H1 (cell line): ENCODE results near the gene RUNX1. TPM values are rescaled to one million over a fixed set of nuclear protein-coding genes. Genes with fewer than 3 reads are reported as not detected.

Source experiments
- CTCF ChIA-PET: fragments of 300-600 bp; sonication (Branson Sonifier 250); formaldehyde crosslinking; loops from one replicate; lab custom pipeline; 2021; ENCODE audit not compliant: partially characterized antibody; lab: Charles Lee
- POLR2A ChIA-PET: fragments of 300-600 bp; sonication (Branson Sonifier 250); formaldehyde crosslinking; loops from one replicate; lab custom pipeline; 2021; ENCODE audit warnings: inconsistent platforms; ENCODE audit not compliant: partially characterized antibody; lab: Charles Lee
- DNase-seq, 2 experiments: peaks; one replicate each; pipeline versions ENCODE4 v3.0.0 to v3.0.0-alpha.2; 2010 to 2022; ENCODE audit warnings: low spot score in 2 of 2, low read depth in 1 of 2, mixed read lengths in 1 of 2
- FAIRE-seq: peaks from 2 replicates; lab custom pipeline; 2011; peaks lifted over from hg19 to GRCh38; lab: Jason Lieb, UNC
- H2AFZ ChIP-seq: 2 replicates; pipeline ENCODE4 v1.8.1; 2012; ENCODE audit warnings: low read length, inconsistent platforms
- H2AK5ac ChIP-seq: 2 replicates; pipeline ENCODE4 v1.6.1; 2013; ENCODE audit warnings: low read depth, low read length
- H2BK120ac ChIP-seq: replicated peaks from 2 replicates; pipeline ENCODE3; 2013; ENCODE audit warnings: low read depth, low read length, inconsistent platforms
- H2BK12ac ChIP-seq: 2 replicates; pipeline ENCODE4 v1.6.1; 2013; ENCODE audit warnings: low read depth, low read length
- H2BK15ac ChIP-seq: 2 replicates; pipeline ENCODE4 v1.6.1; 2013; ENCODE audit warnings: low read length
- H2BK20ac ChIP-seq: 2 replicates; pipeline ENCODE4 v1.6.1; 2013; ENCODE audit warnings: low read length
- H2BK5ac ChIP-seq: 2 replicates; pipeline ENCODE4 v1.6.1; 2013; ENCODE audit warnings: low read depth, low read length
- H3K14ac ChIP-seq: 2 replicates; pipeline ENCODE4 v1.6.1; 2013; ENCODE audit warnings: inconsistent platforms; ENCODE audit not compliant: insufficient read length
- H3K18ac ChIP-seq: 2 replicates; pipeline ENCODE4 v1.6.1; 2013; ENCODE audit warnings: low read length; ENCODE audit errors: extremely low read depth
- H3K23ac ChIP-seq: 2 replicates; pipeline ENCODE4 v1.6.1; 2013; ENCODE audit warnings: inconsistent platforms; ENCODE audit not compliant: insufficient read length
- H3K23me2 ChIP-seq: 2 replicates; pipeline ENCODE4 v1.6.1; 2013; ENCODE audit warnings: low read depth, low read length
- H3K27ac ChIP-seq: 2 replicates; pipeline ENCODE4 v1.6.1; 2011; ENCODE audit warnings: low read depth, low read length, inconsistent platforms
- H3K27me3 ChIP-seq, 4 experiments: replicated peaks in 1 of 4; 1 replicate in 1 of 4; 2 replicates in 3 of 4; pipeline versions ENCODE4 v1.6.1 to v1.8.1; 2011 to 2013; ENCODE audit warnings: low read length in 3 of 4, mild to moderate bottlenecking in 3 of 4, inconsistent platforms in 2 of 4, mixed read lengths in 2 of 4, moderate library complexity in 1 of 4; ENCODE audit not compliant: control insufficient read depth in 3 of 4, insufficient read depth in 3 of 4; ENCODE audit errors: extremely low read depth in 1 of 4
- H3K36me3 ChIP-seq, 4 experiments: 2 replicates each; pipeline versions ENCODE4 v1.6.1 to v1.8.1; 2011 to 2013; ENCODE audit warnings: mild to moderate bottlenecking in 4 of 4, low read length in 3 of 4, moderate library complexity in 2 of 4, control low read depth in 1 of 4, inconsistent platforms in 1 of 4; ENCODE audit not compliant: insufficient read depth in 4 of 4, control insufficient read depth in 2 of 4
- H3K4ac ChIP-seq: replicated peaks from 2 replicates; pipeline ENCODE3; 2013; ENCODE audit warnings: low read length, low read depth, mixed read lengths, inconsistent platforms; ENCODE audit not compliant: insufficient read length
- H3K4me1 ChIP-seq, 4 experiments: replicated peaks in 1 of 4; 1 replicate in 1 of 4; 2 replicates in 3 of 4; pipeline versions ENCODE4 v1.6.1 to v1.8.1; 2011 to 2013; ENCODE audit warnings: low read length in 3 of 4, inconsistent platforms in 2 of 4, mixed read lengths in 1 of 4; ENCODE audit not compliant: insufficient read depth in 4 of 4, control insufficient read depth in 3 of 4
- H3K4me2 ChIP-seq, 2 experiments: 2 replicates each; pipeline versions ENCODE4 v1.6.1 to v1.8.1; 2011 to 2013; ENCODE audit warnings: low read depth in 2 of 2, low read length in 2 of 2, control low read depth in 1 of 2, inconsistent platforms in 1 of 2, mild to moderate bottlenecking in 1 of 2; ENCODE audit not compliant: insufficient read depth in 1 of 2
- H3K4me3 ChIP-seq, 4 experiments: fragments of 200-600, 300-600 bp in 1 of 4; sonication (generic), shearing (Covaris generic), sonication (Bioruptor Twin) in 1 of 4; 2 replicates each; pipeline versions ENCODE4 v1.5.1 to v1.8.1; 2011 to 2016; ENCODE audit warnings: low read length in 4 of 4, low read depth in 3 of 4, control low read depth in 2 of 4, inconsistent platforms in 2 of 4, mild to moderate bottlenecking in 2 of 4, mixed read lengths in 1 of 4, moderate library complexity in 1 of 4; ENCODE audit not compliant: insufficient read depth in 2 of 4; ENCODE audit errors: extremely low read depth in 1 of 4
- H3K56ac ChIP-seq: replicated peaks from 2 replicates; pipeline ENCODE3; 2013; ENCODE audit warnings: low read depth, mild to moderate bottlenecking, mixed read lengths, low read length, inconsistent platforms; ENCODE audit not compliant: insufficient read length
- H3K79me1 ChIP-seq: 2 replicates; pipeline ENCODE4 v1.6.1; 2013; ENCODE audit warnings: low read depth, low read length, control low read depth
- H3K79me2 ChIP-seq, 2 experiments: 2 replicates each; pipeline versions ENCODE4 v1.6.1 to v1.8.1; 2012 to 2013; ENCODE audit warnings: low read length in 2 of 2, mild to moderate bottlenecking in 2 of 2, inconsistent platforms in 1 of 2; ENCODE audit not compliant: insufficient read depth in 2 of 2, control insufficient read depth in 1 of 2
- H3K9ac ChIP-seq, 4 experiments: replicated peaks in 1 of 4; 1 replicate in 1 of 4; 2 replicates in 3 of 4; pipeline versions ENCODE4 v1.6.1 to v1.8.1; 2011 to 2013; ENCODE audit warnings: low read depth in 3 of 4, low read length in 3 of 4, control low read depth in 2 of 4, mild to moderate bottlenecking in 2 of 4, moderate library complexity in 2 of 4, inconsistent platforms in 1 of 4; ENCODE audit errors: extremely low read depth in 1 of 4
- H3K9me3 ChIP-seq, 2 experiments: 2 replicates each; pipeline versions ENCODE4 v1.6.1 to v1.8.1; 2012 to 2013; ENCODE audit warnings: mild to moderate bottlenecking in 2 of 2, moderate library complexity in 2 of 2, control low read depth in 1 of 2, inconsistent platforms in 1 of 2, low read depth in 1 of 2, low read length in 1 of 2, mixed read lengths in 1 of 2; ENCODE audit not compliant: insufficient read depth in 2 of 2
- H4K20me1 ChIP-seq, 2 experiments: replicated peaks in 1 of 2; 2 replicates each; pipeline versions ENCODE3 to v1.8.1; 2011 to 2013; ENCODE audit warnings: inconsistent platforms in 2 of 2, low read length in 2 of 2, mild to moderate bottlenecking in 1 of 2; ENCODE audit not compliant: insufficient read depth in 2 of 2, control insufficient read depth in 1 of 2
- H4K5ac ChIP-seq: 2 replicates; pipeline ENCODE4 v1.6.1; 2013; ENCODE audit warnings: low read length, low read depth, mixed read lengths, inconsistent platforms; ENCODE audit not compliant: insufficient read length
- H4K8ac ChIP-seq: 2 replicates; pipeline ENCODE4 v1.8.0; 2013; ENCODE audit warnings: mild to moderate bottlenecking, moderate library complexity, low read length, inconsistent platforms; ENCODE audit not compliant: insufficient read depth; ENCODE audit errors: extremely low read depth
- H4K91ac ChIP-seq: replicated peaks from 2 replicates; pipeline ENCODE3; 2013; ENCODE audit warnings: low read length, mixed read lengths, inconsistent platforms; ENCODE audit not compliant: insufficient read length
- BACH1 ChIP-seq: IDR thresholded peaks from 2 replicates; pipeline ENCODE4 v1.6.1; 2012; ENCODE audit warnings: low read length, improper control_type of control experiment
- BRCA1 ChIP-seq: IDR thresholded peaks from 2 replicates; pipeline ENCODE4 v1.6.1; 2012; ENCODE audit warnings: low read depth, low read length, improper control_type of control experiment
- CBX8 ChIP-seq: fragments of 300-800, 300-1000 bp; sonication (generic); IDR thresholded peaks from 2 replicates; pipeline ENCODE4 v1.7.1; 2016; ENCODE audit warnings: low read depth, low read length, borderline replicate concordance
- CHD2 ChIP-seq: IDR thresholded peaks from 2 replicates; pipeline ENCODE4 v1.6.1; 2012; ENCODE audit warnings: low read length, improper control_type of control experiment
- CREB1 ChIP-seq: IDR thresholded peaks from 2 replicates; pipeline ENCODE4 v1.6.1; 2012; ENCODE audit warnings: inconsistent platforms
- GTF2F1 ChIP-seq: IDR thresholded peaks from 2 replicates; pipeline ENCODE4 v1.6.1; 2012; ENCODE audit warnings: low read depth, low read length, improper control_type of control experiment, borderline replicate concordance
- KDM1A ChIP-seq: fragments of 200-600, 300-600 bp; sonication (generic); IDR thresholded peaks from 2 replicates; pipeline ENCODE4 v1.7.1; 2016; ENCODE audit warnings: mild to moderate bottlenecking, low read length, borderline replicate concordance
- NRF1 ChIP-seq: IDR thresholded peaks from 2 replicates; pipeline ENCODE4 v1.6.1; 2011; ENCODE audit warnings: mild to moderate bottlenecking, low read depth, low read length, improper control_type of control experiment
- PHF8 ChIP-seq: fragments of 200-600 bp; sonication (generic); conservative IDR thresholded peaks from 2 replicates; pipeline ENCODE4 v1.7.1; 2012; ENCODE audit warnings: low read depth, mild to moderate bottlenecking, inconsistent platforms, low read length, moderate library complexity
- POLR2A ChIP-seq, 2 experiments: IDR thresholded peaks; 1 replicate in 1 of 2; 2 replicates in 1 of 2; pipeline ENCODE4 v1.6.1; 2011; ENCODE audit warnings: low read depth in 2 of 2, low read length in 2 of 2, mild to moderate bottlenecking in 2 of 2; ENCODE audit errors: control extremely low read depth in 1 of 2
- SIRT6 ChIP-seq: IDR thresholded peaks from one replicate; pipeline ENCODE4 v1.7.1; 2012; ENCODE audit warnings: low read length, inconsistent platforms
- SP2 ChIP-seq: IDR thresholded peaks from 2 replicates; pipeline ENCODE4 v1.6.1; 2012; ENCODE audit warnings: mild to moderate bottlenecking, low read length, inconsistent platforms
- TAF1 ChIP-seq: IDR thresholded peaks from 2 replicates; pipeline ENCODE4 v1.6.1; 2011; ENCODE audit warnings: mild to moderate bottlenecking, low read depth, low read length
- YY1 ChIP-seq: IDR thresholded peaks from 2 replicates; pipeline ENCODE4 v1.6.1; 2011; ENCODE audit warnings: low read depth, mild to moderate bottlenecking, low read length
- ZNF274 ChIP-seq: IDR thresholded peaks from 2 replicates; pipeline ENCODE4 v1.7.0; 2012; ENCODE audit warnings: low read length, borderline replicate concordance; ENCODE audit errors: extremely low read depth
- polyA plus RNA-seq, 7 experiments: library from polyadenylated mRNA; depleted of rRNA in 3 of 7; stranded (reverse) in 5 of 7; unstranded in 2 of 7; fragments of >200 nt in 5 of 7; fragments of 200-250 nt in 2 of 7; gene quantifications; 1 replicate in 5 of 7; 2 replicates in 1 of 7; 4 replicates in 1 of 7; pipeline versions ENCODE4 v1.2.1 to v1.2.3, GENCODE V29; 2011 to 2013; ENCODE audit warnings: missing spikeins in 2 of 7, mixed read lengths in 2 of 7
- total RNA-seq: library from RNA; stranded (reverse); fragmentation: NEBNext Ultra II Directional; extraction: Animal tissue kit (Norgen Biotek cat#: 25700); gene quantifications from 2 replicates; pipeline ENCODE4 v1.2.1, GENCODE V29; 2021
- TF ChIP-seq, protein P1 (sequence below): IDR thresholded peaks from 2 replicates; pipeline ENCODE4 v1.6.1; 2011; ENCODE audit warnings: low read length, improper control_type of control experiment

RUNX1 gene
- total and polyA plus RNA-seq, 2 of the 8 experiments (the other 6 are each of a cell fraction or from before 2014, with no cell fraction given): 0.20 to 0.60 TPM

- no peak overlapping the region for H4K91ac ChIP-seq
- H3K14ac ChIP-seq: no peak overlapping the region
- H2BK5ac ChIP-seq: no peak overlapping the region
- H3K79me2 ChIP-seq: no peaks in the 10 kb centered on the region
- no peak overlapping the region for H3K56ac ChIP-seq
- H3K23ac ChIP-seq: no peak overlapping the region
- no peak overlapping the region for H3K4me2 ChIP-seq
- POLR2A ChIA-PET: no interaction called here
- no peaks in the 10 kb centered on the region for H3K27me3 ChIP-seq
- H3K79me1 ChIP-seq: no peaks in the 10 kb centered on the region
- no peak overlapping the region for H2BK12ac ChIP-seq
- TF ChIP-seq ZNF274: no peak
- TF ChIP-seq PHF8: no peak
- TF ChIP-seq CREB1: no peak
- no peak for TF ChIP-seq TAF1
- TF ChIP-seq KDM1A: no peak
- TF ChIP-seq POLR2A (IDR thresholded peaks at IDR 0.05; ENCODE audit: control extremely low read depth in 1 of 2, low read depth in 2 of 2, low read length in 2 of 2): no peak
- TF ChIP-seq CHD2: no peak
- TF ChIP-seq GTF2F1: no peak
- TF ChIP-seq, protein P1, sequence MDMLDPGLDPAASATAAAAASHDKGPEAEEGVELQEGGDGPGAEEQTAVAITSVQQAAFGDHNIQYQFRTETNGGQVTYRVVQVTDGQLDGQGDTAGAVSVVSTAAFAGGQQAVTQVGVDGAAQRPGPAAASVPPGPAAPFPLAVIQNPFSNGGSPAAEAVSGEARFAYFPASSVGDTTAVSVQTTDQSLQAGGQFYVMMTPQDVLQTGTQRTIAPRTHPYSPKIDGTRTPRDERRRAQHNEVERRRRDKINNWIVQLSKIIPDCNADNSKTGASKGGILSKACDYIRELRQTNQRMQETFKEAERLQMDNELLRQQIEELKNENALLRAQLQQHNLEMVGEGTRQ: no peak
- no peak for TF ChIP-seq SP2
- no peak for TF ChIP-seq SIRT6
- TF ChIP-seq BRCA1: no peak
- no peak for TF ChIP-seq YY1
- no peak for TF ChIP-seq BACH1
- TF ChIP-seq NRF1: no peak
- TF ChIP-seq CBX8: no peak
- DNase-seq (no peak), FAIRE-seq (no peak)
- no peak overlapping the region for H3K4ac ChIP-seq
- H4K5ac ChIP-seq: no peak overlapping the region
- H3K36me3 ChIP-seq: no peaks in the 10 kb centered on the region
- no peak overlapping the region for H2BK20ac ChIP-seq
- H4K20me1 ChIP-seq: no peaks in the 10 kb centered on the region
- H3K9me3 ChIP-seq: no peaks in the 10 kb centered on the region
- H2AFZ ChIP-seq: no peak overlapping the region
- H3K4me3 ChIP-seq: no peak overlapping the region
- H3K18ac ChIP-seq: no peak overlapping the region
- H3K27ac ChIP-seq: no peak overlapping the region
- H4K8ac ChIP-seq: no peak overlapping the region
- peaks cover 0 to 3% (median under 1%) of the 10 kb centered on the region in 4 experiments; a peak in 3 of 7 replicates for H3K4me1 ChIP-seq
- no peak overlapping the region for H3K9ac ChIP-seq
- H2BK120ac ChIP-seq: no peak overlapping the region
- H2AK5ac ChIP-seq: no peak overlapping the region
- no peaks in the 10 kb centered on the region for H3K23me2 ChIP-seq
- CTCF ChIA-PET: interaction anchor here (0.8 to 3.0 kb wide), 11 partner anchors 9 to 251 kb away, joined by 3 to 20 read pairs (median 5); no protein-coding TSS in a partner anchor
- H2BK15ac ChIP-seq: no peak overlapping the region
Measured at GRCh38 chr21:34797201-34797525, 251.9 kb downstream of the RUNX1 start.
